ENCODE data around the gene NR1I2.

DNA sequence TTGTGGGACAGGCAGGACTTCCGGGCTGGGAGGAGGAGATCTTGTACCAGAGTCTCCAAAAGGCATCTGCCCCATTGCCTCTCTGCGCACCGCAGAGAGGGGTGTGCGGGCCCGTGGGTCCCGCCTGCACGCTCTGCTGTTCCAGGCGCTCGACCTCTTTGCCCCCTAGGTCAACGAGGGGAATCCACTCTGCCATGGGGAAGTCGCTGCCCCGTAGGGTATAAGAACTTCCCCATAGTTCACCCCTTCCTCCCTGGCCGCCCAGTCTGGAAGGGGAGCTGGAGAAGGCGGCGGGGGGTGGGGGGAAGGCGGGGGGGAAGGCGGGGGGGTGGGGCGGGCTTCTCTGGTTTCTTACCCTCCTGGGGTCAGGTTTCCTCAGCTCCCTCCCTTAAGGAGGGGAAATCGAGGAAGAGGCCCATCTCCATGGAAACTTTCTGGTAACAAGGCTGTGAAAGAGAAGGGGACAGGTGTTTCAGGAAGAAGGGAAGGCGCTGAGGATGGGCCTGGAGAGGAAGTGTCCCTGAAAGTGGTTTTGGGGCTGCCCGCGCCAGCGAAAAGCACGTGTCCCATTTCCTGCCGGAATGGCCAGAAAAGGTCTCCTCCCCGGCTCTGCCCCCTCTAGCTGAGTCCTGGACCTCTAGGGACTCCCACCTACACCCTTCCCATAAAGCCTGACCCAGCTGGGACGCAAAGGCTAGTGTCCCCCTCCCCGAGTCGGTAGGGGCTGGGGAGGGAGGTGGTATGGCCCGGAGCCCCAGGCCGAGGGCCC lies 27.5 kb downstream of the NR1I2 start:
- no peak for TF ChIP-seq CTCF (IDR thresholded peaks at IDR 0.05; ENCODE audit: insufficient read depth, low read depth, low read length)
- TF ChIP-seq EZH2 (IDR thresholded peaks at IDR 0.05; ENCODE audit: insufficient read depth, low read length) = no peak

Data from astrocyte (in vitro differentiated cells and primary cell).